GM20431 (cell line): Measurements from ENCODE around the gene VAV3.

Experiments
- in situ Hi-C: fragments of 300-500 bp; cut with MseI, MboI; formaldehyde crosslinking; loops from one replicate; pipeline ENCODE4 v1.15.0; 2020; ENCODE audit warnings: low sequenced_read_pairs; ENCODE audit not compliant: unreplicated experiment

The VAV3 gene

GRCh38 chr1:107698161-107698560 lies 266.8 kb downstream of the VAV3 start:
- in situ Hi-C loops: no loop called here

- in situ Hi-C loops: no loop called here
Measured at GRCh38 chr1:107695341-107695740, 269.6 kb downstream of the VAV3 start.

DNA sequence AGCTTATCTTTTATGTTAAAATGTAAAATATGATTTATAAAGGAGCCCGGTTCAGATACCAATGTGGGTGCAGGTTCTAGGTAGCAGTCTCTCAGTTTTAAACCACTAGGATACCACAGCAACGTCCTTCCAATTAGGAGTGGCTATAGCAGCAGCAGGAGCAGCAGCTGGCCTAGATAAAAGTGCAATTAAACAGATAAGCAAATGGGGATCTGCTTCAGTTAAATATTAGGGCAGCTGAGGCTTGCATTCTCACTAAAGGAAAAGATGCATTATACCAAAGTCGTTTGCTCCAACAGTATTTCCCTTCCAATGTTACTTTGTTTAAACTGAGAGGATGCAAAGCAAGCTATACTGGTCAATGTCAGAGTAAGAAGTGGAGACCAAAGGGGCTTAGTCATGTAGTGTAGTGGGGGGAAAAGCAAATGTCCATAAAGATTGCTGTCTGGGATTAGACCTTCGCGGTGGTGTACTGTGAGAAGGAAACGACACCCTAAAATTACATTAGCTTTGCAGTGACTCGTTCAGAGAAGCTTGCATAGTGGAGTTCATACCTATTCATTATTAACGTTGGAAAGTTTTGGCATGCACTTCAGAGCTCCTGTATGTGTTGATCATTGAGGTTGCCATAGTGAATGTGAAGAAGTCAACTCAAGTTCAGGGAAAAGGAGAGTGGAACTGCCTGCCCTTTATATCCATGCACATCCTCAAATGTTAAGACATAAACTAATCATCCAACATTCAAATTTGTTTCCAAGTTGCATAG lies 272.2 kb downstream of the VAV3 start:
- in situ Hi-C loops: no loop called here

DNA sequence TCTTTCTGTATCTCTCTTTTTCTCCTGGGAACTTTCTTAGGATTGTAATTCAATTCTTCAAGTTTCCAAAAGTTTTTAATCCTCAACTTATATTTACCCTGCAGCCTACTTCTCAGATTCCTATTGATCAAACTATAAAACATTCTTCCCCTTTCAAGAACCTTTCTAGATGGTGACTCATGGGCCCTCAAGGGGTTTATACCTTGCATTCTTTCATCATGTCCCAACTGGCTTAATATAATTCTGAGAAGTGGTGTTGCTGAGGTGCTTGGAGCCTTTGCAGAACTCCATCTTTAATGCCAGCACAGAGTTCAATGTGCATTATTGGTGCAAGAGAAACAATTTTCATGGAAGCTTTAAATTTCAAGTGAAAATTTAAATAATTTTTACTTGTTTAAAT lies 273.4 kb downstream of the VAV3 start:
- in situ Hi-C loops: no loop called here

GRCh38 chr1:107690491-107690890 lies 274.5 kb downstream of the VAV3 start:
- in situ Hi-C loops: no loop called here

DNA sequence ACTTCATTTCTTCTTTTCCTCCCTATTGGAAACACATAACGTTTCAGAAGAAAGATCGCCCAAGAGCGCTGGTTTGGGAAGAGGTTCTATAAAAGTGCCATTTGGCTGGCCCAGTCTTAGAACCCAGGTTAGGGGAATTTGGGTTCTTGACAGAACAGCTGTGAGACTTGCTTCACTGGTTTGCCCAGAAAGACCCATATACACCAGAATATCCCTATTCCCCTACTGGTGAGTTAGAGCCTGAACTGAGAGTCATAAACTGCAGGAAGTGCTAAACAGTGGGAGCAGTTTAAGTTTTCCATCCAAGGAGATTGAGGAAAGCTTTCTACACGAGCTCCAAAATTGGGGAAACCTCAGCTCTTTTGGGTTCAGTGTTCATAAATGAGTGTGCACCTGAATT lies 275.2 kb downstream of the VAV3 start:
- in situ Hi-C loops: no loop called here

GRCh38 chr1:107689159-107689558 lies 275.8 kb downstream of the VAV3 start:
- in situ Hi-C loops: no loop called here

DNA sequence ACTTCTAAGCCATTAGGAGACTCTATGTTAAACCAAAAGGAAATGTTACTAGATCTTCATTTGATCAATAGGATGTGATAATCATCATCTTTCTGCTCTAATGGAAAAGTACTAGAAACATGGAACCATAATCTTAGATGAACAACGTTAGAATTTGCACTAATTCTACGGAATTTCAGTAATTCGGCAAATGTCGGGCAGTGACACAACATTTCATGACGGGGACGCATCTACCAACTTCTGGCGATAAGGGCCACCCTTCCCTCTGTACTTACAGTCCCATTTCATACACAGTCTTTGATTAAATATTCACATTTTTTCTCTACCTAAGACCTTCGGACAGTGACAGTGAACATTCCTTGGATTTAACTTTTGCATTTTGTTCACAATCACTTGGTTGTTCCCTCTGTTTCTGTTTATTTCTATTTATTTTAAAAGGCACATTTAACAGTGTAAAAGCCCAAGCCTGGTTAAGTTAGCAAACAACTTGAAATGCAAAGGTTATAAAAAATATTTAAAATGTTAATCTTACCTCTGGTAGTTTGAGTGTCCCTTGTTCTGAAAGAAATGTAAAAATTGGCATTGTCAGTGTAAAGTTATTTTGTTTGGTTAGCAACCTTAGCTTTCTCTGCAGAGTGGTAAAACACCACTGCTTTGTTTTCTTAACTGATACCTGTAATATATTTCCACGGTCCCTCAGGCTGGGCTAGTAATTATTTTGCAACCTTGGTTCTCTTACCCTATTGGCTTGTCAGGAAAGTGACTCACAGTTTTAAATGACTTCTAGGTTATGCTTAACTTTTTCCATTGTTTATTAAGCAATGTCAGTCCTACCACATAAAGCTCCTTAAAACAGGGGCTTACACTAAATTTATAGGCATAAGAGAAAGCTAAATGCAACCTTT lies 276.9 kb downstream of the VAV3 start:
- in situ Hi-C loops: no loop called here

- in situ Hi-C loops: no loop called here
Measured at GRCh38 chr1:107683683-107684082, 281.3 kb downstream of the VAV3 start.

DNA sequence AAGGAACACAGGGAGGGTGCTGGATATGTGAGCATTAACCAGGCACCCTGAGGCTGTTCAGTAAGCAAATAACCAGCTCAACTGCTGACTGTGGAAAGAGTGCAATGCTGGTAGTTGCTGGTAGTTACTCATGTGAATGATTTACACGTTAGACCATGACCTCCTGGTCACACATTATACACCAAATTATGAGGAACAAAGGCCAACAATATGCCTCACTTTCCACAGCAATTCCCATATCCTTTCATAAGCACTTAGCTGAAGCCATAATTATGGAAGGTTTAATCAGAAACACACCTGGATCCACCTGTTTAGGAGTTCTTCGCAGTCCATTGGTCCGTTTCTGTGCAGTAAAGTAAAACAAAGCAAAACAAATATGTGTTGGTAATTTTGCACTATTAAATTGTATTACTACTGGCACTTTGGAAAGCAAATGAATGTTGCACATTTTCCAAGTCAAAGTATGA lies 281.8 kb downstream of the VAV3 start:
- in situ Hi-C loops: no loop called here

GRCh38 chr1:107682467-107682866 lies 282.5 kb downstream of the VAV3 start:
- in situ Hi-C loops: no loop called here

DNA sequence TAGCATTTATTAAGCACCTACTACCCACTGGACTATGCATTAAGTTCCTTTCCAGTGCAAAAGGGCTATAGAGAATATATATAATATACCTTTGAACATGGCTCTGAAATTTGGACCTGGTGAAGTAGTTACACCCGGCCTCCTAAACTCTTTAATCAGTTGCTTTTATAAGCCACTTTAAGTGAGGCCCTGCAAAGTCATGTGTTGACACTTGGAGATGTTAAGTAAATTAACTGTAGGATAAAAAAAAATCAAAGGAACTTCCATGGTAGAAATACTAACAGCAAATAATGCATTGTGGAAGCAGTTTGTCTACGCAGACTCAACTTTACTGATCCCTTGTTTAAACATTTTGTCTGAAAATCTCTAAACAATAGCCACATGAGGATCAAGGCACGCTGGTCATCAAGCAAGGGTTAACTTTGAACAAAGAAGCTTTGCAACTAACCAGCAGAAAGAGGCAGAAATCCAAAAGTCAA lies 283.9 kb downstream of the VAV3 start:
- in situ Hi-C loops: no loop called here

DNA sequence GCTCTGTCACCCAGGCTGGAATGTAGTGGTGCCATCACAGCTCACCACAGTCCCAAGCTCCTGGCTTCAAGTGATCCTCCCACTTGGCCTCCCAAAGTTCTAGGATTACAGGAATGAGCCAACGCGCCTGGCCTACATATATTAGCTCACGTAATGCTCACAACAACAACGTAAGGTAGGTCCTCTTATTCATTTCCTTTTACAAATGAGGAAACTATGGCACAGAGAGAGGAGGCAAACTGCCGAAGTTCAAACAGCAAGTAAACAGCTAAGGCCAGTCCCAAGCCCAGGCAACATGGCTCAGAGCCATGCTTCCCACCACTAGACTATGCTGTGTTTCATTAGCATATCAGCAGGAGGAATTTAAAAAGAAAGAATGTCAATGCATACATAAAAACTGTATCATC lies 284.4 kb downstream of the VAV3 start:
- in situ Hi-C loops: no loop called here

DNA sequence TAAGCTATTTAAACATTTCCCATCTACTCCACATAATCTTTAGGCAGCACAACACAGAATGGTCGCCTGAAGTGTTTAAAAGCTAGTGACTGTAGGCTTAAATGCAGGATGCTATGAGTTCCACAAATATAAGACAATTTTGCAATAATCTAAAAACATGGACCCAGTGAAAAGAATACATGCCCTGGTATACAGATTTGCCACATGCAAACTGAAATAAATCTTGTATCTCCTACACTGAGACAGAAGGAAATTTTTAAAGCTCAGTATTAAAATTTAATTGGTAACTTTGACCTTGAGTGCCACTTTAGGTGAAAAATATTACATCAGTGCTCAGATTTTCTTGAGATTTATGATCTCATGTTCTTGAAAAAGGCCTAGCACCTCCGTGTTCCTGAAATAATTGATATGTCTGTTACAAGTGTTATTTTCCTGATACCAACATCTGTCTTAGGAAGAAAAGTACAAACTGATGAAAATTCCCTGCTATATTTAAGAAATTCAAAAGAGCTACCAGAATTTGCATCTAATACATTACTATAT lies 285.5 kb downstream of the VAV3 start:
- in situ Hi-C loops: no loop called here

DNA sequence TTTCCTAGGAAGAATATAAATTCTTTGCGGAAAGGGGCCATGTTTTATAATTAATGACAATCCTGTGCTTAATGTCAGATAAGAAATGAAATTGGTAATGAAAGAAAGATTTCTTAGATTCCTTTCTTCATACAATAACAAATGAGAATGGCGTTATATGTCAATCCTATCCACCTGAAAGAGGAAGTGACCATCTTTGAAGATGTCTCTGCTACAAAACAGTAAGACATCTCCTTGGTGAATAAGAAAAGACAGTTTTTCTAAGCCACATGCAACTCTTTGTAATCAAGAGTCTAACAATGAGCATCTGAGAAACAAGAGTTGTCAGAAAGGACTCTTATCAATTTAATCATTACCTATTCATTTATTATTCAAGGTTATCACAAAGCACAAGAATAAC lies 286.0 kb downstream of the VAV3 start:
- in situ Hi-C loops: no loop called here

- in situ Hi-C loops: no loop called here
Measured at GRCh38 chr1:107677697-107678096, 287.3 kb downstream of the VAV3 start.

- in situ Hi-C loops: no loop called here
Measured at GRCh38 chr1:107674486-107674885, 290.5 kb downstream of the VAV3 start.

GRCh38 chr1:107673006-107673405 lies 292.0 kb downstream of the VAV3 start:
- in situ Hi-C loops: no loop called here

- in situ Hi-C loops: no loop called here
Measured at GRCh38 chr1:107670397-107671040, 294.5 kb downstream of the VAV3 start.

- in situ Hi-C loops: no loop called here
Measured at GRCh38 chr1:107669996-107670395, 295.0 kb downstream of the VAV3 start.
